CD14-positive monocyte (primary cell): ENCODE measurements around the gene ATXN1. TPM values are rescaled to one million over a fixed set of nuclear protein-coding genes. Genes with fewer than 3 reads are reported as not detected.

Experiments used
- DNase-seq, 3 donors: peaks; one replicate each; pipeline ENCODE4 v3.0.0-alpha.2; 2011 to 2022
- H2AFZ ChIP-seq: 2 replicates; pipeline ENCODE4 v1.6.0; 2012; ENCODE audit warnings: mild to moderate bottlenecking, low read depth, low read length, inconsistent platforms; ENCODE audit not compliant: insufficient read depth, poor library complexity, severe bottlenecking
- H3K27ac ChIP-seq, 2 donors: 1 replicate in 1 of 2; 2 replicates in 1 of 2; pipeline ENCODE4 v1.5.1; 2012 to 2013; ENCODE audit warnings: low read length in 2 of 2, control low read depth in 1 of 2, inconsistent platforms in 1 of 2, low read depth in 1 of 2, mild to moderate bottlenecking in 1 of 2
- H3K27me3 ChIP-seq, 2 donors: one replicate each; pipeline versions ENCODE4 v1.6.0 to v1.6.1; 2011 to 2013; ENCODE audit warnings: low read length in 2 of 2; ENCODE audit not compliant: control insufficient read depth in 2 of 2, insufficient read depth in 2 of 2
- H3K36me3 ChIP-seq, 2 donors: replicated peaks in 1 of 2; 1 replicate in 1 of 2; 2 replicates in 1 of 2; pipeline versions ENCODE4 v1.5.1 to v1.6.1; 2012 to 2013; ENCODE audit warnings: low read length in 2 of 2, control low read depth in 1 of 2, inconsistent platforms in 1 of 2, mild to moderate bottlenecking in 1 of 2; ENCODE audit not compliant: insufficient read depth in 2 of 2, control insufficient read depth in 1 of 2
- H3K4me1 ChIP-seq, 2 donors: 1 replicate in 1 of 2; 2 replicates in 1 of 2; pipeline versions ENCODE4 v1.5.1 to v1.6.1; 2012 to 2013; ENCODE audit warnings: low read length in 2 of 2, control low read depth in 1 of 2, inconsistent platforms in 1 of 2, mild to moderate bottlenecking in 1 of 2, moderate library complexity in 1 of 2; ENCODE audit not compliant: insufficient read depth in 2 of 2, control insufficient read depth in 1 of 2
- H3K4me2 ChIP-seq: replicated peaks from 2 replicates; pipeline ENCODE3; 2012; ENCODE audit warnings: low read length, moderate library complexity, mild to moderate bottlenecking; ENCODE audit not compliant: poor library complexity, severe bottlenecking; ENCODE audit errors: extremely low read depth
- H3K4me3 ChIP-seq, 3 experiments: fragments of 200-600 bp in 1 of 3; sonication (generic) in 1 of 3; replicated peaks in 1 of 3; 1 replicate in 2 of 3; 2 replicates in 1 of 3; pipeline ENCODE4 v1.5.1; 2011 to 2013; ENCODE audit warnings: low read length in 3 of 3, mild to moderate bottlenecking in 3 of 3, control low read depth in 2 of 3, low read depth in 2 of 3, inconsistent platforms in 1 of 3, moderate library complexity in 1 of 3
- H3K79me2 ChIP-seq: 2 replicates; pipeline ENCODE4 v1.6.0; 2012; ENCODE audit warnings: mild to moderate bottlenecking, control low read depth, inconsistent platforms, low read length, moderate library complexity; ENCODE audit not compliant: insufficient read depth
- H3K9ac ChIP-seq: 2 replicates; pipeline ENCODE4 v1.6.0; 2017; ENCODE audit warnings: low read length, mild to moderate bottlenecking; ENCODE audit not compliant: insufficient read depth, poor library complexity, severe bottlenecking
- H3K9me3 ChIP-seq, 2 donors: replicated peaks in 1 of 2; 1 replicate in 1 of 2; 2 replicates in 1 of 2; pipeline versions ENCODE4 v1.5.1 to v1.6.1; 2012 to 2013; ENCODE audit warnings: low read length in 2 of 2, control low read depth in 1 of 2; ENCODE audit not compliant: control insufficient read depth in 1 of 2, insufficient read depth in 1 of 2
- H4K20me1 ChIP-seq: 2 replicates; pipeline ENCODE4 v1.6.0; 2012; ENCODE audit warnings: mild to moderate bottlenecking, low read length, control low read depth, moderate library complexity; ENCODE audit not compliant: insufficient read depth
- H3K27ac Mint-ChIP-seq, 7 donors: one replicate each; pipeline ENCODE4 v1.8.0; 2020; ENCODE audit warnings: mild to moderate bottlenecking in 7 of 7, mixed read lengths in 7 of 7, moderate library complexity in 6 of 7, inconsistent platforms in 2 of 7
- H3K27me3 Mint-ChIP-seq, 3 donors: one replicate each; pipeline ENCODE4 v1.8.0; 2021 to 2022; ENCODE audit warnings: low read depth in 3 of 3, mild to moderate bottlenecking in 3 of 3, mixed read lengths in 3 of 3, moderate library complexity in 3 of 3, inconsistent platforms in 1 of 3
- H3K36me3 Mint-ChIP-seq, 2 donors: one replicate each; pipeline ENCODE4 v1.8.0; 2020; ENCODE audit warnings: mixed read lengths in 2 of 2, inconsistent platforms in 1 of 2, mild to moderate bottlenecking in 1 of 2
- H3K4me1 Mint-ChIP-seq: one replicate; pipeline ENCODE4 v1.8.0; 2020; ENCODE audit warnings: mild to moderate bottlenecking, mixed read lengths
- H3K4me3 Mint-ChIP-seq, 2 donors: one replicate each; pipeline ENCODE4 v1.8.0; 2020; ENCODE audit warnings: mild to moderate bottlenecking in 2 of 2, mixed read lengths in 2 of 2, moderate library complexity in 1 of 2
- H3K9me3 Mint-ChIP-seq, 7 donors: one replicate each; pipeline ENCODE4 v1.8.0; 2020 to 2022; ENCODE audit warnings: mixed read lengths in 7 of 7, mild to moderate bottlenecking in 6 of 7, moderate library complexity in 6 of 7, inconsistent platforms in 2 of 7
- CTCF ChIP-seq: fragments of 200-600 bp; IDR thresholded peaks from one replicate; pipeline ENCODE4 v1.8.0; 2022; ENCODE audit warnings: antibody characterized with exemption, mild to moderate bottlenecking
- WGBS: methylation state at CpG from one replicate; pipeline ENCODE4 v1.1.5; 2013; ENCODE audit warnings: missing lambda C conversion rate; ENCODE audit not compliant: insufficient coverage; 5-methylcytosine and 5-hydroxymethylcytosine counted together
- intact Hi-C, 2 donors: fragments of 100-400 bp; cut with micrococcal nuclease; formaldehyde crosslinking; loops; one replicate each; pipeline versions ENCODE4 v1.15.0 to v1.15.1; 2023
- polyA plus RNA-seq, 3 donors: library from polyadenylated mRNA; depleted of rRNA in 1 of 3; unstranded in 2 of 3; stranded (reverse) in 1 of 3; fragments of 300-500 nt in 2 of 3; fragments of >200 nt in 1 of 3; fragmentation: Illumina TruSeq in 2 of 3; gene quantifications; 1 replicate in 2 of 3; 2 replicates in 1 of 3; pipeline ENCODE4 v1.2.3, GENCODE V29; 2012 to 2021

ATXN1 gene
- polyA plus RNA-seq, 3 donors = 8.8 to 19.1 (median 10.9) TPM

GRCh38 chr6:16256781-16257180 is 504.5 kb downstream of the ATXN1 start:
- H3K4me3 Mint-ChIP-seq = no peak overlapping the region
- H3K9me3 ChIP-seq = no peaks in the 10 kb centered on the region
- no peak overlapping the region for H3K27ac Mint-ChIP-seq
- H3K36me3 ChIP-seq = no peaks in the 10 kb centered on the region
- no peak overlapping the region for H3K27ac ChIP-seq
- H2AFZ ChIP-seq = no peak overlapping the region
- intact Hi-C loops = no loop called here
- H3K27me3 ChIP-seq = no peaks in the 10 kb centered on the region
- no peak overlapping the region for H3K4me3 ChIP-seq
- WGBS = no CpG with 5 or more reads among the region's 2 CpGs
- DNase-seq = no peak
- H3K4me1 Mint-ChIP-seq = no peaks in the 10 kb centered on the region
- no peaks in the 10 kb centered on the region for H3K79me2 ChIP-seq
- H3K9me3 Mint-ChIP-seq = no peaks in the 10 kb centered on the region
- no peaks in the 10 kb centered on the region for H3K36me3 Mint-ChIP-seq
- no peak for TF ChIP-seq CTCF
- no peaks in the 10 kb centered on the region for H4K20me1 ChIP-seq
- no peak overlapping the region for H3K9ac ChIP-seq
- H3K4me2 ChIP-seq = no peak overlapping the region
- no peaks in the 10 kb centered on the region for H3K4me1 ChIP-seq
- peaks cover 2 to 6% (median 3%) of the 10 kb centered on the region in 3 donors for H3K27me3 Mint-ChIP-seq

GRCh38 chr6:16254535-16254934 is 506.7 kb downstream of the ATXN1 start:
- Mint-ChIP-seq H3K4me1 (no peaks in the 10 kb centered on the region), H3K9me3 (no peaks in the 10 kb centered on the region), H3K36me3 (no peaks in the 10 kb centered on the region), H3K4me3 (no peak overlapping the region), H3K27ac (no peak overlapping the region), H3K27me3 (peaks cover 2 to 6% (median 5%) of the 10 kb centered on the region in 3 donors)
- Histone ChIP-seq H3K36me3 (no peaks in the 10 kb centered on the region), H2AFZ (no peak overlapping the region), H3K27ac (no peak overlapping the region), H3K9ac (no peak overlapping the region), H3K4me1 (no peaks in the 10 kb centered on the region), H3K9me3 (no peaks in the 10 kb centered on the region), H3K79me2 (no peaks in the 10 kb centered on the region), H4K20me1 (no peaks in the 10 kb centered on the region), H3K4me2 (no peak overlapping the region), H3K4me3 (no peak overlapping the region), H3K27me3 (no peaks in the 10 kb centered on the region)
- WGBS = 90% methylated on average over 4 of the region's 9 CpGs
- no peak for DNase-seq
- no peak for TF ChIP-seq CTCF
- intact Hi-C loops = no loop called here
